HG02973 (cell line): ENCODE data around the gene NKG7.
A peak's percentile ranks its signal among the peaks of the same experiment; 100 is the strongest.

Experiments
- ATAC-seq: cut with Tn5 transposase; IDR thresholded peaks from one replicate; pipeline ENCODE4 v1.9.1; 2021; ENCODE audit warnings: moderate library complexity; ENCODE audit not compliant: unreplicated experiment

NKG7 gene

GRCh38 chr19:51391073-51391611 is 18.7 kb upstream of the NKG7 start:
- no peak for ATAC-seq

DNA sequence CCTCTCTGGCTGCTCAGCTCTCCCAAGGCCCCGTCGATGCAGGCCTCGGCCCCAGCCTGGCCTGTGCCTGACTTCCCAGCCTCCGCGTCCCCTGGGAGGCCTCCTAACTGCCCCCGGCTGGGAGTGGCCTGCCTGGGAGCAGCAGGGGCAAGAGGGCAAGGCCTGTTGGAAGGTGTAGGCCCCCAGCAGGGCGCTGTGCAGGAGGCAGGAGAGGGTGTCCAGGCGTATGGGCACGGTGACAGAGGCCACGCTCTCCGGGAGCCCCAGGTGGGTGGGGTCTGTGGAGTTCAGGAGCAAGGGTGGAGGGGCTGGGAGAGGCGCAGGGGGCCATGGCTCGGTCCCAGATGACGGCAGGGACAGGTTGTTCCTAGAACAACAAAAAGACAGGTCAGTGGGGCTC is 16.7 kb upstream of the NKG7 start:
- ATAC-seq, result no peak

DNA sequence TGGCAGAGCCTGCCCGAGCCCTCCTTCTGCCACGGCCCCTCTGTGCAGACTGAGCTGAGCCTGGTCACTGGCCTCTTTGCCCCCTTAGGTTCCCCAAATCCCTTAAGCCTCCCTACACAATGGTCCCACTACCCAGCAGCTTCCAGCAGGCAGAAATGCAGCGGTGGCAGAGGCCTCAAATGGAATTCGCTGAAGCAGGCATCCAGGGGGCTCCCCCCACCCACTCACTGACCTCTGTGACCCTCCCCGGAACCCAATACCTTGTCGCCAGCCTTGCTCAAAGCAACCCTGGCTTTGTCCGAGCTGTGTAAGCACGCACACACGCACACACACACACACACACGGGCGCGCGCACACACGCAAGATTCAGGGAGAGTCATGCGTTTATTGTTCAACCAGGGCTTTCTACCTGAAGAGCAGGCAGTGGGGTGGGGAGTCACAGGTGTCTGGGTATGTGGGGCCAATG is 15.5 kb upstream of the NKG7 start, which contains the start of gene LIM2:
TSS of gene LIM2 (minus strand) at position 51 of the 466 bp plus-strand sequence. CDS start 531 bp downstream, outside the sequence.
- ATAC-seq, result no peak

- ATAC-seq, result no peak
Measured at GRCh38 chr19:51386882-51387520, 14.5 kb upstream of the NKG7 start.

- no peak for ATAC-seq
Measured at GRCh38 chr19:51382004-51382403, 9.6 kb upstream of the NKG7 start.

GRCh38 chr19:51380379-51380778 is 7.9 kb upstream of the NKG7 start:
- no peak for ATAC-seq

- no peak for ATAC-seq
Measured at GRCh38 chr19:51377422-51377821, 5.0 kb upstream of the NKG7 start.

- no peak for ATAC-seq
Measured at GRCh38 chr19:51375504-51376221, 3.2 kb upstream of the NKG7 start.

- no peak for ATAC-seq
Measured at GRCh38 chr19:51372021-51372648, 319 bp downstream of the NKG7 start.

GRCh38 chr19:51371186-51371690 is 1.2 kb downstream of the NKG7 start:
- ATAC-seq, result no peak

DNA sequence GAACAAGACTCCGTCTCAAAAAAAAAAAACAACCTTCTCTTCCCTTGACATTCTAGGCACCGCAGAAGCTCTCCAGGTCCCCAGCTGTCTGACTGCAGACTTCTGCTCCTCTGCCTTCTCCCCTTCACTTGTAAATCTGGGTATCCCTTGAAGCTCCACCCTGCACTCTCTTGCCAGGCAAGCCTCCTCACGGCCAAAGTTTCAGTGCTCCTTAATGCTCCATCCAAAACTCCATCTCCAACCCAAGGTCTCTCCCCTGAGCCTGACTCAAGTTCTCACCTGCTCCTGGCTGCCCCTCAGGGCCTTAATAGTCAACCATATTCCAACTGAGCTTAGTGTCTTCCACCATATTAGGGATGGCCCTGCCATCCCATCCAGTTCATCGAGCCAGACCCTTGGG is 2.2 kb downstream of the NKG7 start:
- ATAC-seq, result no peak

- no peak for ATAC-seq
Measured at GRCh38 chr19:51368366-51369282, 3.8 kb downstream of the NKG7 start, which contains the start of gene CLDND2. Gene CLDND2, minus strand, starts transcription at chr19:51369003. Its CDS starts 426 bp downstream, at chr19:51368577.

DNA sequence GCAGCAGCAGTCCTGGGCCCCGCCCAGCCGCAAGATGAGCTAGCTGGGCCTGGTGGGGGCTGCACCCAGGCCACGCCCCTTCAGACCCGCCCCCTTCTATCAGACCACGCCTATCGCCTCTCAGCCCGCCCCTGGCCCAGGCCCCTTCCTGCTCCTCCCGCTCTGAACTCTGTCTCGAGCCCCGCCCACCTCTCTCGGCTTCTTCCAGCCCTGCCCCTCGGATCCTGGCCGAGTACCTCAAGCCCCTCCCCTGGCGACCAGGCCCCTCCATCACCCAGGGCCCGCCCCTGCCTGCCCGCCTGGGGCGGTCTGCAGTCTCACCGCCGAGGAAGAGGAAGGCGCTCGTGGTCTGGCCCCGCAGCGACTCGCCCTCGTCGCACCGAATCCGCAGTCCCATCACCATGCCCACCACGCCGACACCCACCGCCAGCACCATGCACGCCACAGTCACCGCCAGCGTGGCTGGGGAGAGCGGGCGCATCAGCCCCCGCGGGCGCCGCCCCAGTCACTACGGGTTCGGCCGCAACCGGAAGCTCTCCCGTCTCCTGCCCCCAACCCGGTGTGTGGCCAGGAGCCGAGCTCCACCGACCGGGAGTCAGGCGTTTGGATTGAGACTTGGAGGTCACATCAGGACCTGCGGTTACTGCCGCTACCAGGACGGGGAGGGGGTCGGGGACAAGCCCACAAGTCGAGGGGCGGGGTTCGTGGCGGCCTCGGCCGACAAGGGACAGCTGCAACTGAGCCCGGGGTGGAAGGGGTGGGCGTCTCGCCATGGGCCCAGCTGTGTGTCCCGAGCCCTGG is 4.7 kb downstream of the NKG7 start:
- ATAC-seq, result peak; percentile 71

DNA sequence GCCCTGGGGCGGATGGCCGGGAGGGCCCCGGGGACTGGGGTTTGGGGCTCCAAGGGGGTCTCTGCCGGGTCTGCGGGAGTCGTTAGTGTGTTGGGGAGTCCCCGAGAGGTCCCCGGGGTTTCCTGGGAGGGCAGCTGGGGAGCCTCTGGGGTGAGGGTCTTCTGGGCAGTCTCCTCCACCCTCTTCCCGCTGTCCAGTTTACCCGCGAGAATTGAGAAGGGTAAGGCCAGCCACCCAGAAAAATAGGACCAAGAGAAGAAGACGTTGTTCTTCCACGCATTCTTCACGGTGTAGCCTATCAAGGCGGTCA is 5.2 kb downstream of the NKG7 start:
- ATAC-seq, result no peak

- peak; percentile 40 for ATAC-seq
Measured at GRCh38 chr19:51366389-51367254, 5.8 kb downstream of the NKG7 start.

- no peak for ATAC-seq
Measured at GRCh38 chr19:51365965-51366388, 6.5 kb downstream of the NKG7 start, which contains the start of gene ETFB. Gene ETFB, minus strand, starts transcription at chr19:51366388. Its CDS starts 62 bp downstream, at chr19:51366326.

DNA sequence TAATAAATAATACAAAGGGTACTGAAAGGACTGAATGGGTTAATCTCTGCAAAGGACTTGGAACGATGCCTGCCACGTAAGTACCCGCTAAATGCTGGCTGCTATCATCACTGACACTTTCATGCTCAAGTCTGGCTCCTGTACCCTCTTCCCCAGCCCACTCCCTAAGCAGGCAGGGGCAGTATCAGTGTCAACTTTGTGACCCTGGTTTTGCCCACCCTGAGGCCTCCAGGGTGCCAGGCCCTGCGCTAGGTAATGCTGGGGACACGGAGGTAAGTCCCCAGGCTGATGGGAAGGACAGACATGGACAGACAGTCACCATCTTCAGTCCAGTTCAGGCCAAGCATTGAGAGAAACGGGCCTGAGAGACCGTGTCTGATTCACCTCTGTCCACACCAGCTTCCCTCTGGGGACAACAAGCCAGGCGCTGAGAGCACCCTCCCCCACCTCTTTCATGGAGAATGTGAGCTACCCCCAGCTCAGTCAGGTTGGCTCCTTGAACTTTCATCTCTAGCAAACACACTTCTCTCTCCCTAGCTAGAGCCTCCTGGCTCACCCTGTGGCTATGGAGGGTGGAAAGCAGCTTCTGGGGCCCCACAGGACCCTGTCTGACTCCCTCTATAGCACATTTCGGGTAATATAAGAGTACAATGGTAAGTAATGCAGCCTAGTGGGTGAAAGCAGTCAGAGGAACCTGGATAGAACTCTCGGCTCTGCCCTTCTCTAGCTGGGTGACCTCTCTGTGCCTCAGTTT is 7.1 kb downstream of the NKG7 start:
- no peak for ATAC-seq
